WTC11 (cell line): ENCODE results near the gene ANKRD23. TPM values are rescaled to one million over a fixed set of nuclear protein-coding genes. Genes with fewer than 3 reads are reported as not detected.

Experiments used
- ATAC-seq: fragments of 200-7000 bp; cut with Tn5 transposase; 2 replicates; pipeline ENCODE4 v1.10.0; 2021; ENCODE audit warnings: mild to moderate bottlenecking, moderate library complexity
- CTCF ChIA-PET: fragments of 300-600 bp; sonication (Branson Sonifier 250); formaldehyde crosslinking; loops from one replicate; lab custom pipeline; 2021; ENCODE audit warnings: antibody characterized with exemption; lab: Charles Lee
- POLR2A ChIA-PET: fragments of 350-600 bp; sonication (Branson Sonifier 250); formaldehyde crosslinking; loops from one replicate; lab custom pipeline; 2021; ENCODE audit warnings: antibody characterized with exemption; lab: Charles Lee
- DNase-seq: peaks from one replicate; pipeline ENCODE4 v3.0.0; 2021; ENCODE audit warnings: low spot score
- H3K27ac Mint-ChIP-seq: 2 replicates; pipeline ENCODE4 v1.8.0; 2021; ENCODE audit warnings: mixed read lengths
- H3K27me3 Mint-ChIP-seq: 2 replicates; pipeline ENCODE4 v1.8.0; 2021; ENCODE audit warnings: low read depth, mild to moderate bottlenecking, moderate library complexity, mixed read lengths
- H3K36me3 Mint-ChIP-seq: 2 replicates; pipeline ENCODE4 v1.8.0; 2021; ENCODE audit warnings: mixed read lengths
- H3K4me1 Mint-ChIP-seq: 2 replicates; pipeline ENCODE4 v1.8.0; 2022; ENCODE audit warnings: mixed read lengths
- H3K4me3 Mint-ChIP-seq: 2 replicates; pipeline ENCODE4 v1.8.0; 2021; ENCODE audit warnings: mild to moderate bottlenecking, moderate library complexity, mixed read lengths
- H3K9me3 Mint-ChIP-seq: 2 replicates; pipeline ENCODE4 v1.8.0; 2021; ENCODE audit warnings: mixed read lengths
- AR ChIP-seq: fragments of 250-450 bp; sonication (Bioruptor Pico); IDR thresholded peaks from 2 replicates; pipeline ENCODE4 v1.9.0; 2021; ENCODE audit warnings: mild to moderate bottlenecking
- ATF3 ChIP-seq: sonication (generic); formaldehyde crosslinking; conservative IDR thresholded peaks from 2 replicates; pipeline ENCODE4 v1.8.1; 2022; ENCODE audit warnings: mild to moderate bottlenecking, missing genetic modification reagents
- E2F5 ChIP-seq: sonication (generic); formaldehyde crosslinking; IDR thresholded peaks from 2 replicates; pipeline ENCODE4 v1.8.1; 2022; ENCODE audit warnings: mild to moderate bottlenecking, moderate library complexity, missing genetic modification reagents
- FOXP4 ChIP-seq: sonication (generic); formaldehyde crosslinking; IDR thresholded peaks from 2 replicates; pipeline ENCODE4 v1.8.0; 2022; ENCODE audit warnings: mild to moderate bottlenecking, missing genetic modification reagents
- GTF2I ChIP-seq: fragments of 250-450 bp; sonication (Bioruptor Pico); conservative IDR thresholded peaks from 2 replicates; pipeline ENCODE4 v1.4.0; 2021; ENCODE audit warnings: mild to moderate bottlenecking
- HMGA2 ChIP-seq: fragments of 250-450 bp; sonication (Bioruptor Pico); IDR thresholded peaks from 2 replicates; pipeline ENCODE4 v1.4.0; 2021; ENCODE audit warnings: mild to moderate bottlenecking, moderate library complexity
- IRF2 ChIP-seq: sonication (generic); formaldehyde crosslinking; IDR thresholded peaks from 2 replicates; pipeline ENCODE4 v1.8.0; 2022; ENCODE audit warnings: low read depth, missing genetic modification reagents, borderline replicate concordance
- JUN ChIP-seq: sonication (generic); formaldehyde crosslinking; IDR thresholded peaks from 2 replicates; pipeline ENCODE4 v1.8.0; 2023; ENCODE audit warnings: mild to moderate bottlenecking, missing genetic modification reagents
- MYBL2 ChIP-seq: sonication (generic); formaldehyde crosslinking; IDR thresholded peaks from 2 replicates; pipeline ENCODE4 v1.8.1; 2023; ENCODE audit warnings: mild to moderate bottlenecking, moderate library complexity, missing genetic modification reagents
- NFATC4 ChIP-seq: fragments of 250-450 bp; sonication (Bioruptor Pico); IDR thresholded peaks from 2 replicates; pipeline ENCODE4 v1.9.0; 2021; ENCODE audit warnings: mild to moderate bottlenecking
- NFE2L1 ChIP-seq: sonication (generic); formaldehyde crosslinking; IDR thresholded peaks from 2 replicates; pipeline ENCODE4 v1.8.1; 2023; ENCODE audit warnings: missing genetic modification reagents
- SMAD3 ChIP-seq: sonication (generic); formaldehyde crosslinking; IDR thresholded peaks from 2 replicates; pipeline ENCODE4 v1.8.0; 2022; ENCODE audit warnings: missing genetic modification reagents, mild to moderate bottlenecking, borderline replicate concordance
- SMAD4 ChIP-seq: sonication (generic); formaldehyde crosslinking; IDR thresholded peaks from 2 replicates; pipeline ENCODE4 v1.8.0; 2022; ENCODE audit warnings: mild to moderate bottlenecking, missing genetic modification reagents
- ZMAT4 ChIP-seq: fragments of 250-450 bp; sonication (Bioruptor Pico); IDR thresholded peaks from 2 replicates; pipeline ENCODE4 v1.9.0; 2021; ENCODE audit warnings: mild to moderate bottlenecking
- ZNF281 ChIP-seq: sonication (generic); formaldehyde crosslinking; IDR thresholded peaks from 2 replicates; pipeline ENCODE4 v1.8.0; 2023; ENCODE audit warnings: mild to moderate bottlenecking, missing genetic modification reagents
- ZNF671 ChIP-seq: fragments of 250-450 bp; sonication (Bioruptor Pico); IDR thresholded peaks from 2 replicates; pipeline ENCODE4 v1.8.0; 2021; ENCODE audit warnings: mild to moderate bottlenecking
- total RNA-seq: library from RNA; stranded (reverse); gene quantifications from 3 replicates; pipeline ENCODE4 v1.2.3, GENCODE V29; 2021

Gene ANKRD23
- total RNA-seq, 1 experiment from 2014 or later = 3.2 TPM

GRCh38 chr2:96857667-96858372 is 14.0 kb upstream of the ANKRD23 start, which contains the start of gene ANKRD39 (continued):
- peak; percentile 50; the same call in 1 of the 2 replicates for TF ChIP-seq FOXP4 (CRISPR knock-in tag)
- no peak for TF ChIP-seq GTF2I (CRISPR knock-in tag)
- TF ChIP-seq IRF2 (CRISPR knock-in tag) = no peak
- TF ChIP-seq ZNF671 = no peak
- TF ChIP-seq ZMAT4 (CRISPR knock-in tag) = no peak
- TF ChIP-seq E2F5 (CRISPR knock-in tag) = no peak
- no peak for TF ChIP-seq ATF3 (CRISPR knock-in tag)
- no peak for TF ChIP-seq AR (CRISPR knock-in tag)
- no peak for TF ChIP-seq NFATC4 (CRISPR knock-in tag)
- TF ChIP-seq SMAD3 (CRISPR knock-in tag) = no peak
- TF ChIP-seq JUN (CRISPR knock-in tag) = peak; percentile 76; the same call in 1 of the 2 replicates
- no peak for TF ChIP-seq SMAD4 (CRISPR knock-in tag)
- TF ChIP-seq MYBL2 (CRISPR knock-in tag) = 0 out of 2 replicates have a peak, but pooled peaks have one; percentile 53

- no peak for DNase-seq
- peaks cover 21% of the 10 kb centered on the region for H3K4me1 Mint-ChIP-seq
- H3K9me3 Mint-ChIP-seq = no peaks in the 10 kb centered on the region
- peak overlapping the region; percentile 80 for H3K4me3 Mint-ChIP-seq
- peak; percentile 4; the same call in 1 of the 2 replicates for ATAC-seq
- POLR2A ChIA-PET = interaction anchor here (1.0 to 1.9 kb wide), 8 partner anchors 12 to 104 kb away, joined by 4 to 20 read pairs (median 4); no protein-coding TSS in a partner anchor
- H3K27ac Mint-ChIP-seq = no peak overlapping the region
- peaks cover 30% of the 10 kb centered on the region for H3K36me3 Mint-ChIP-seq
- peak; percentile 78 for TF ChIP-seq NFE2L1
- no peak for TF ChIP-seq HMGA2 (CRISPR knock-in tag)
- no peak for TF ChIP-seq ZNF281 (CRISPR knock-in tag)
- TF ChIP-seq, all 79 proteins: peak for 1
- no peaks in the 10 kb centered on the region for H3K27me3 Mint-ChIP-seq
- CTCF ChIA-PET = interaction anchor here (0.6 to 5.6 kb wide), 54 partner anchors 9 to 309 kb away, joined by 3 to 252 read pairs (median 8); partner anchors contain the start of genes ANKRD23, ANKRD36, CNNM3 and CNNM4
Measured at GRCh38 chr2:96856776-96857666, 13.2 kb upstream of the ANKRD23 start.
